ENCODE results near the gene CDC5L. TPM values are rescaled to one million over a fixed set of nuclear protein-coding genes. Genes with fewer than 3 reads are reported as not detected.

Gene CDC5L
- total RNA-seq, 1 donor from 2014 or later = 18.2 TPM

- Mint-ChIP-seq H3K4me3 (ENCODE audit: unreplicated experiment) (no peak overlapping the region), H3K36me3 (ENCODE audit: low read depth, unreplicated experiment) (peaks cover 4% of the 10 kb centered on the region), H3K4me1 (ENCODE audit: low read depth, unreplicated experiment) (peaks cover 9% of the 10 kb centered on the region), H3K27me3 (ENCODE audit: low read depth, unreplicated experiment) (peaks cover 11% of the 10 kb centered on the region), H3K9me3 (ENCODE audit: unreplicated experiment) (peaks cover 8% of the 10 kb centered on the region), H3K27ac (ENCODE audit: unreplicated experiment) (no peak overlapping the region)
- Histone ChIP-seq H3K27me3 (ENCODE audit: insufficient read depth, low read length) (no peaks in the 10 kb centered on the region), H4K20me1 (ENCODE audit: insufficient read depth, low read length) (no peaks in the 10 kb centered on the region), H3K79me2 (ENCODE audit: insufficient read depth, low read length) (no peaks in the 10 kb centered on the region), H3K9ac (ENCODE audit: low read length) (no peak overlapping the region), H3K4me1 (ENCODE audit: insufficient read depth, low read length) (peaks cover 31% of the 10 kb centered on the region), H3K4me2 (ENCODE audit: low read length) (no peak overlapping the region), H2AFZ (ENCODE audit: low read depth, low read length) (no peak overlapping the region), H3K9me3 (ENCODE audit: insufficient read depth, low read depth, low read length) (no peaks in the 10 kb centered on the region), H3K27ac (ENCODE audit: low read depth, low read length) (peak overlapping the region; percentile 88), H3K4me3 (ENCODE audit: insufficient read depth, low read depth, low read length) (no peak overlapping the region), H3K36me3 (ENCODE audit: insufficient read depth, low read length) (no peaks in the 10 kb centered on the region)
- TF ChIP-seq EZH2 (IDR thresholded peaks at IDR 0.05; ENCODE audit: insufficient read depth, low read length) (no peak), CTCF (IDR thresholded peaks at IDR 0.05; ENCODE audit: insufficient read depth, low read depth, low read length) (no peak)
- no peak for DNase-seq (ENCODE audit: low read depth)
- FAIRE-seq = no peak
Observed at GRCh38 chr6:44495036-44495901, 107.8 kb downstream of the CDC5L start.

- Histone ChIP-seq H3K4me1 (ENCODE audit: insufficient read depth, low read length) (peaks cover 21% of the 10 kb centered on the region), H3K27me3 (ENCODE audit: insufficient read depth, low read length) (peaks cover 7% of the 10 kb centered on the region)
- no peak for FAIRE-seq
Observed at GRCh38 chr6:44496665-44497369, 109.3 kb downstream of the CDC5L start.

More at GRCh38 chr6:44496665-44497369, 109.3 kb downstream of the CDC5L start:
- H3K36me3 Mint-ChIP-seq (ENCODE audit: low read depth, unreplicated experiment) = peaks cover 4% of the 10 kb centered on the region
- no peak overlapping the region for H2AFZ ChIP-seq (ENCODE audit: low read depth, low read length)
- no peaks in the 10 kb centered on the region for H3K79me2 ChIP-seq (ENCODE audit: insufficient read depth, low read length)
- no peak overlapping the region for H3K4me3 ChIP-seq (ENCODE audit: insufficient read depth, low read depth, low read length)
- no peak overlapping the region for H3K4me3 Mint-ChIP-seq (ENCODE audit: unreplicated experiment)
- no peak overlapping the region for H3K4me2 ChIP-seq (ENCODE audit: low read length)
- no peaks in the 10 kb centered on the region for H4K20me1 ChIP-seq (ENCODE audit: insufficient read depth, low read length)
- no peak for DNase-seq (ENCODE audit: low read depth)
- no peaks in the 10 kb centered on the region for H3K36me3 ChIP-seq (ENCODE audit: insufficient read depth, low read length)
- no peak overlapping the region for H3K27ac Mint-ChIP-seq (ENCODE audit: unreplicated experiment)
- H3K4me1 Mint-ChIP-seq (ENCODE audit: low read depth, unreplicated experiment) = peaks cover 3% of the 10 kb centered on the region
- peaks cover 11% of the 10 kb centered on the region for H3K27me3 Mint-ChIP-seq (ENCODE audit: low read depth, unreplicated experiment)
- peaks cover 11% of the 10 kb centered on the region for H3K9me3 Mint-ChIP-seq (ENCODE audit: unreplicated experiment)
- H3K9ac ChIP-seq (ENCODE audit: low read length) = no peak overlapping the region
- H3K9me3 ChIP-seq (ENCODE audit: insufficient read depth, low read depth, low read length) = no peaks in the 10 kb centered on the region
- no peak overlapping the region for H3K27ac ChIP-seq (ENCODE audit: low read depth, low read length)
- TF ChIP-seq EZH2 (IDR thresholded peaks at IDR 0.05; ENCODE audit: insufficient read depth, low read length) = no peak
- TF ChIP-seq CTCF (IDR thresholded peaks at IDR 0.05; ENCODE audit: insufficient read depth, low read depth, low read length) = no peak
